Measurements from ENCODE around the gene ULK3.

Gene ULK3

GRCh38 chr15:74798388-74799254, 44.3 kb downstream of the ULK3 start:
- FAIRE-seq, result no peak

GRCh38 chr15:74795966-74796625, 46.9 kb downstream of the ULK3 start:
- no peak for FAIRE-seq

- no peak for FAIRE-seq
These were observed 48.0 kb downstream of the ULK3 start for GRCh38 chr15:74794970-74795349.

- FAIRE-seq, result no peak
These were observed 48.5 kb downstream of the ULK3 start for GRCh38 chr15:74794248-74794969.

GRCh38 chr15:74793135-74794028, 49.6 kb downstream of the ULK3 start:
- FAIRE-seq, result no peak

GRCh38 chr15:74792227-74793016, 50.5 kb downstream of the ULK3 start:
- no peak for FAIRE-seq

- FAIRE-seq, result no peak
These were observed 51.3 kb downstream of the ULK3 start for GRCh38 chr15:74791667-74792066.

GRCh38 chr15:74791007-74791406, 51.9 kb downstream of the ULK3 start:
- FAIRE-seq, result no peak

GRCh38 chr15:74790080-74790916, 52.7 kb downstream of the ULK3 start:
- no peak for FAIRE-seq

- FAIRE-seq, result no peak
These were observed 53.2 kb downstream of the ULK3 start for GRCh38 chr15:74789741-74790079.

GRCh38 chr15:74789171-74789631, 53.8 kb downstream of the ULK3 start:
- FAIRE-seq, result no peak

- FAIRE-seq, result no peak
These were observed 54.2 kb downstream of the ULK3 start for GRCh38 chr15:74788683-74789151.

GRCh38 chr15:74788042-74788682, 54.8 kb downstream of the ULK3 start:
- FAIRE-seq, result no peak

GRCh38 chr15:74787251-74788041, 55.5 kb downstream of the ULK3 start:
- FAIRE-seq, result no peak

GRCh38 chr15:74786551-74787165, 56.3 kb downstream of the ULK3 start:
- no peak for FAIRE-seq

Data from A204.1 (cell line).